ENCODE data around the gene APBB2.

DNA sequence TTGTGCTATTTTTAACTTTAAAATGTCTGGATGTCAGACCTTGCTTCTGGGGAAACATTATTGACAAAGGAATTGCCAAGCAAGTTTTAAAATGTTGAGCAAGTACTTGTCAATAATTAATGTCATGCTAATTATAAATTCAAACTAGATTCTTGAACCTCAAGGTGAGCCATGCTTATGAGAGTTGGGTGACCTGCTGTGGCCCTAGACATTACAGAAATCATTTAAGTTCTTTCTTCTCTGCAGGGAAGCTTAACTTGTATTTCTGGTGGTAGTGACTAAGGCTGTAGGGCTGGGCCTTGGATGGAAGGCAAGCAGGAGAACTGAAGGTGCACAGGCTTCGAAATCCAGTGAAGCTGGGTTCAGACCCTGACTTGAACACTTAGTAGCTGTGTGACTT, 27.6 kb upstream of the APBB2 start:
- TF ChIP-seq, protein P1, sequence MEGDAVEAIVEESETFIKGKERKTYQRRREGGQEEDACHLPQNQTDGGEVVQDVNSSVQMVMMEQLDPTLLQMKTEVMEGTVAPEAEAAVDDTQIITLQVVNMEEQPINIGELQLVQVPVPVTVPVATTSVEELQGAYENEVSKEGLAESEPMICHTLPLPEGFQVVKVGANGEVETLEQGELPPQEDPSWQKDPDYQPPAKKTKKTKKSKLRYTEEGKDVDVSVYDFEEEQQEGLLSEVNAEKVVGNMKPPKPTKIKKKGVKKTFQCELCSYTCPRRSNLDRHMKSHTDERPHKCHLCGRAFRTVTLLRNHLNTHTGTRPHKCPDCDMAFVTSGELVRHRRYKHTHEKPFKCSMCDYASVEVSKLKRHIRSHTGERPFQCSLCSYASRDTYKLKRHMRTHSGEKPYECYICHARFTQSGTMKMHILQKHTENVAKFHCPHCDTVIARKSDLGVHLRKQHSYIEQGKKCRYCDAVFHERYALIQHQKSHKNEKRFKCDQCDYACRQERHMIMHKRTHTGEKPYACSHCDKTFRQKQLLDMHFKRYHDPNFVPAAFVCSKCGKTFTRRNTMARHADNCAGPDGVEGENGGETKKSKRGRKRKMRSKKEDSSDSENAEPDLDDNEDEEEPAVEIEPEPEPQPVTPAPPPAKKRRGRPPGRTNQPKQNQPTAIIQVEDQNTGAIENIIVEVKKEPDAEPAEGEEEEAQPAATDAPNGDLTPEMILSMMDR (conservative IDR thresholded peaks at IDR 0.05): no peak
- TF ChIP-seq EZH2 (IDR thresholded peaks at IDR 0.05; ENCODE audit: low read depth): no peak
